Uterus (tissue), 2 donors: Measurements from ENCODE around the gene ZNF440.

Experiments used
- POLR2A ChIP-seq, 2 donors: fragments of 450-650 bp; IDR thresholded peaks; one replicate each; pipeline ENCODE4 v1.6.1; 2016; ENCODE audit warnings: antibody characterized with exemption in 2 of 2, mild to moderate bottlenecking in 1 of 2, moderate library complexity in 1 of 2
- TF ChIP-seq, protein P1 (sequence below), 4 experiments: fragments of 200-600 bp in 2 of 4; fragments of 450-650 bp in 2 of 4; sonication (generic) in 2 of 4; IDR thresholded peaks; one replicate each; pipeline ENCODE4 v1.5.1; 2016 to 2019; ENCODE audit warnings: antibody characterized with exemption in 4 of 4, mild to moderate bottlenecking in 2 of 4, moderate library complexity in 1 of 4

DNA sequence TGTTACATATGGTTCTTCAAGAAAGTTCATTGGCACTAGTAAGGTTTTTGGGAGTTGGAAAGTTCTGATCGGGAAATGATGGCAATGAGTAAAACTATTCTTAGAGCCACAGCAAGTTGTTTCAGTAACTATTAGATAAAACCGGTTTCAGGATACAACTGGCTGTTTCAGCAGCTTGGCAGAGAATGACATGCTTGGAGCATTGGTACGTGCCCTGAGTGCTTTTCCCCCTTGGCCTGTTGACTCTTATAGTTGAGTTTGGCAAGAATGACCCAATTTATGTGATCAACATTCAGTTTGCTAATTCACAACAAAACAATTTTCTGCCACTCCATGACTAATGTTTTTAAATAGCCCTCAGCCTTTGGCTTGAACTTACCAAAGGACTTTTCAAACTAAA, 26.5 kb upstream of the ZNF440 start:
- TF ChIP-seq, protein P1, sequence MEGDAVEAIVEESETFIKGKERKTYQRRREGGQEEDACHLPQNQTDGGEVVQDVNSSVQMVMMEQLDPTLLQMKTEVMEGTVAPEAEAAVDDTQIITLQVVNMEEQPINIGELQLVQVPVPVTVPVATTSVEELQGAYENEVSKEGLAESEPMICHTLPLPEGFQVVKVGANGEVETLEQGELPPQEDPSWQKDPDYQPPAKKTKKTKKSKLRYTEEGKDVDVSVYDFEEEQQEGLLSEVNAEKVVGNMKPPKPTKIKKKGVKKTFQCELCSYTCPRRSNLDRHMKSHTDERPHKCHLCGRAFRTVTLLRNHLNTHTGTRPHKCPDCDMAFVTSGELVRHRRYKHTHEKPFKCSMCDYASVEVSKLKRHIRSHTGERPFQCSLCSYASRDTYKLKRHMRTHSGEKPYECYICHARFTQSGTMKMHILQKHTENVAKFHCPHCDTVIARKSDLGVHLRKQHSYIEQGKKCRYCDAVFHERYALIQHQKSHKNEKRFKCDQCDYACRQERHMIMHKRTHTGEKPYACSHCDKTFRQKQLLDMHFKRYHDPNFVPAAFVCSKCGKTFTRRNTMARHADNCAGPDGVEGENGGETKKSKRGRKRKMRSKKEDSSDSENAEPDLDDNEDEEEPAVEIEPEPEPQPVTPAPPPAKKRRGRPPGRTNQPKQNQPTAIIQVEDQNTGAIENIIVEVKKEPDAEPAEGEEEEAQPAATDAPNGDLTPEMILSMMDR (IDR thresholded peaks at IDR 0.05): no peak
- no peak for TF ChIP-seq POLR2A (IDR thresholded peaks at IDR 0.05)
